Measurements from ENCODE around the gene CHRNA3.

GRCh38 chr15:78637776-78638435, 17.1 kb upstream of the CHRNA3 start:
- no peak for TF ChIP-seq CTCF (conservative IDR thresholded peaks at IDR 0.05 in 1 of 2, IDR thresholded peaks at IDR 0.05 in 1 of 2; ENCODE audit: extremely low read depth in 1 of 2, insufficient read depth in 1 of 2, low read depth in 1 of 2, low read length in 2 of 2)
- TF ChIP-seq EZH2 (IDR thresholded peaks at IDR 0.05; ENCODE audit: borderline replicate concordance, low read length): no peak

Measured in mammary epithelial cell (primary cell).